Hepatocyte (in vitro differentiated cells): ENCODE data around the gene CAV2.

ENCODE experiments used
- EZH2 ChIP-seq: fragments of 200-600 bp; sonication (generic); IDR thresholded peaks from 2 replicates; pipeline ENCODE4 v1.6.1; 2016; ENCODE audit warnings: antibody characterized with exemption, mild to moderate bottlenecking, borderline replicate concordance
- EZH2phosphoT487 ChIP-seq: fragments of 200-600 bp; sonication (generic); IDR thresholded peaks from one replicate; pipeline ENCODE4 v1.6.1; 2018; ENCODE audit warnings: antibody characterized with exemption, mild to moderate bottlenecking, low read depth, moderate library complexity; ENCODE audit not compliant: unreplicated experiment, severe bottlenecking
- TF ChIP-seq, protein P1 (sequence below): fragments of 200-600 bp; sonication (generic); IDR thresholded peaks from 2 replicates; pipeline ENCODE4 v1.5.1; 2016; ENCODE audit warnings: antibody characterized with exemption, mild to moderate bottlenecking; ENCODE audit not compliant: poor library complexity

GRCh38 chr7:116483271-116483942, 16.1 kb upstream of the CAV2 start:
- TF ChIP-seq, protein P1, sequence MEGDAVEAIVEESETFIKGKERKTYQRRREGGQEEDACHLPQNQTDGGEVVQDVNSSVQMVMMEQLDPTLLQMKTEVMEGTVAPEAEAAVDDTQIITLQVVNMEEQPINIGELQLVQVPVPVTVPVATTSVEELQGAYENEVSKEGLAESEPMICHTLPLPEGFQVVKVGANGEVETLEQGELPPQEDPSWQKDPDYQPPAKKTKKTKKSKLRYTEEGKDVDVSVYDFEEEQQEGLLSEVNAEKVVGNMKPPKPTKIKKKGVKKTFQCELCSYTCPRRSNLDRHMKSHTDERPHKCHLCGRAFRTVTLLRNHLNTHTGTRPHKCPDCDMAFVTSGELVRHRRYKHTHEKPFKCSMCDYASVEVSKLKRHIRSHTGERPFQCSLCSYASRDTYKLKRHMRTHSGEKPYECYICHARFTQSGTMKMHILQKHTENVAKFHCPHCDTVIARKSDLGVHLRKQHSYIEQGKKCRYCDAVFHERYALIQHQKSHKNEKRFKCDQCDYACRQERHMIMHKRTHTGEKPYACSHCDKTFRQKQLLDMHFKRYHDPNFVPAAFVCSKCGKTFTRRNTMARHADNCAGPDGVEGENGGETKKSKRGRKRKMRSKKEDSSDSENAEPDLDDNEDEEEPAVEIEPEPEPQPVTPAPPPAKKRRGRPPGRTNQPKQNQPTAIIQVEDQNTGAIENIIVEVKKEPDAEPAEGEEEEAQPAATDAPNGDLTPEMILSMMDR = no peak
- no peak for TF ChIP-seq EZH2phosphoT487
- no peak for TF ChIP-seq EZH2
